Subcutaneous abdominal adipose tissue (tissue), 5 donors: ENCODE data around the gene ZDHHC11.
A peak's percentile ranks its signal among the peaks of the same experiment; 100 is the strongest.
"Not testable (repeated sequence)": the region's sequence is repeated elsewhere in the genome, so short reads cannot be mapped to it uniquely, and the experiment has no call there.

Experiments used
- H3K27ac ChIP-seq: one replicate; pipeline ENCODE4 v1.7.0; 2013; ENCODE audit warnings: low read depth, mild to moderate bottlenecking, inconsistent platforms, low read length, moderate library complexity
- H3K27me3 ChIP-seq, 5 donors: one replicate each; pipeline ENCODE4 v1.7.0; 2013; ENCODE audit warnings: low read length in 5 of 5, inconsistent platforms in 1 of 5; ENCODE audit not compliant: control insufficient read depth in 5 of 5, insufficient read depth in 4 of 5
- H3K36me3 ChIP-seq, 5 donors: one replicate each; pipeline ENCODE4 v1.7.0; 2013; ENCODE audit warnings: low read length in 5 of 5; ENCODE audit not compliant: control insufficient read depth in 5 of 5, insufficient read depth in 5 of 5
- H3K4me1 ChIP-seq, 5 donors: one replicate each; pipeline ENCODE4 v1.7.0; 2013; ENCODE audit warnings: low read length in 5 of 5, mild to moderate bottlenecking in 3 of 5, moderate library complexity in 1 of 5; ENCODE audit not compliant: control insufficient read depth in 5 of 5, insufficient read depth in 5 of 5
- H3K4me3 ChIP-seq, 5 donors: one replicate each; pipeline ENCODE4 v1.7.0; 2013; ENCODE audit warnings: low read length in 5 of 5, low read depth in 1 of 5
- H3K9ac ChIP-seq, 5 donors: one replicate each; pipeline ENCODE4 v1.7.0; 2013; ENCODE audit warnings: low read length in 5 of 5, mild to moderate bottlenecking in 4 of 5, moderate library complexity in 3 of 5
- H3K9me3 ChIP-seq, 5 donors: one replicate each; pipeline ENCODE4 v1.7.0; 2013; ENCODE audit warnings: low read length in 5 of 5; ENCODE audit not compliant: control insufficient read depth in 5 of 5
- donor health status: healthy.
- donor health status: healthy.
- donor health status: healthy.
- donor health status: healthy.
- donor health status: healthy.

ZDHHC11 gene

DNA sequence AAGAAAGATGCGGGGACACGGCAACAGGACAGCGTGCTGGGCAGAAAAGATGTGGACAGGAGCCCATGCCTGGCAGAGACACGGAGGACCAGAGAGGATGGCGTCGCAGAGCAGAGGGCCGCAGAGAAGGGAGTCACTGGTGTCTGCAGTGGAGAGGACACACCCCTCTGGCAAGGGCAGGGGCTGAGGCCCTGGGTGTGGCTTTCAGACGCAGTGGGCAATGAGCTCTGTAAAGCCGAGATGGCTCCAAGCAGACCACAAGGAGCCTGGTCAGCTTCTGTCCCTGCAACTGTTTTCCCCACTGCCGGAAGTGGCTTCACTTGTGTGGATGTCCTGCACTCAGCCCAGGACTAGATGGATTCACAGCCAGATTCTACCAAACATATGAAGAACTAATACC is 62.1 kb downstream of the ZDHHC11 start:
- not testable (repeated sequence) for H3K9me3 ChIP-seq, H3K36me3 ChIP-seq, H3K27ac ChIP-seq, H3K27me3 ChIP-seq, H3K4me3 ChIP-seq, H3K9ac ChIP-seq
- H3K4me1 ChIP-seq = peaks cover 0 to 15% (median 5%) of the 10 kb centered on the region in 5 donors

DNA sequence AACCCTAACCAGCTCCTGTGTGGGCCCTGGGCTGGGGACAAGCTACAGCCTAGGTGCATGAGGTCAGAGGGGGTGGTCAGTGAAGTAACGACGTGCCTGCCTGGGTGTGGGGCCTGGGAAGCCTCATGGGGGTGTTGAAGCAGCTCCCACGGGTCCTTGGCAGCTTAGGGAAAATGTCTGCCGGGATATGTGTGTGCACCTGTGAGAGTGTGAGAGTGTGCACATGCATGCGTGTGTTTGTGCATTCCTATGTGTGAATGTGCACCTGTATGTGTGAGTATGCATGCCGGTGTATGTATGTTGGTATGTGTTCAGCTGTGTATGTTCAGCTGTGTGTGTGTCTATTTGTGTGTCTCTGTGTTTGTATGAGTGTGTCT is 62.9 kb downstream of the ZDHHC11 start:
- not testable (repeated sequence) for H3K9me3 ChIP-seq, H3K27ac ChIP-seq, H3K27me3 ChIP-seq, H3K9ac ChIP-seq, H3K4me3 ChIP-seq, H3K36me3 ChIP-seq
- H3K4me1 ChIP-seq = peaks cover 0 to 19% (median 6%) of the 10 kb centered on the region in 5 donors

- not testable (repeated sequence) for H3K36me3 ChIP-seq, H3K27ac ChIP-seq, H3K9ac ChIP-seq, H3K27me3 ChIP-seq, H3K9me3 ChIP-seq, H3K4me3 ChIP-seq
- H3K4me1 ChIP-seq = peaks cover 0 to 19% (median 6%) of the 10 kb centered on the region in 5 donors
Observed at GRCh38 chr5:787224-787856, 63.4 kb downstream of the ZDHHC11 start.

DNA sequence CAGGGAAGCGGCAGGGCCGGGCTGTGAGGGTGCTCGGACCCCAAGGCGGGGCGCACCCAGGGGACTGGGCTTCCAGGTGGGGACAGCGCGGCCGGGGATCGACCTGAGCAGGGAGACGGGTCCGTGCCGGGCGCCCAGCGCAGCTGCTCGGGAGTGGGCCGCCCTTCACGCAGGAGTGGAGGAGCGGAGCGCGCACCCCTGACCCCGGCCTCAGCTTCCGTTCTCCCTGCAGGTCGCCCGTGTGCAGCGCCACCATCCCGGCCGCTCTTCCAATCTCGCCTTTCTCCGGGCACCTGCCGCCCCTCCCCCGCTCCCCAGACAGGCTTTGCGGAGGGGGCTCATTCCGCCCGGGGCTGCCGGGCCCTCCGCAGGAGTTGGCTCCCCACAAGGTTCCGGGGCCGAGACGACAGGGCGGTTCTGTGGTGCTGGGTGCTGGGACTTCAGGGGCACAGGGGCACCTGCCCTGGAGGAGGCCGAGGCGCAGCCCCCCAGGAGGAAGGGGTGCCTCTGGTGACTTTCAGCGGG is 65.5 kb downstream of the ZDHHC11 start:
- Histone ChIP-seq H3K4me3 (peak overlapping the region in 3 of 5 donors; percentile 32 to 63 (median 43)), H3K4me1 (peaks cover 0 to 19% (median 6%) of the 10 kb centered on the region in 5 donors)
- H3K27ac ChIP-seq = not testable (repeated sequence)

DNA sequence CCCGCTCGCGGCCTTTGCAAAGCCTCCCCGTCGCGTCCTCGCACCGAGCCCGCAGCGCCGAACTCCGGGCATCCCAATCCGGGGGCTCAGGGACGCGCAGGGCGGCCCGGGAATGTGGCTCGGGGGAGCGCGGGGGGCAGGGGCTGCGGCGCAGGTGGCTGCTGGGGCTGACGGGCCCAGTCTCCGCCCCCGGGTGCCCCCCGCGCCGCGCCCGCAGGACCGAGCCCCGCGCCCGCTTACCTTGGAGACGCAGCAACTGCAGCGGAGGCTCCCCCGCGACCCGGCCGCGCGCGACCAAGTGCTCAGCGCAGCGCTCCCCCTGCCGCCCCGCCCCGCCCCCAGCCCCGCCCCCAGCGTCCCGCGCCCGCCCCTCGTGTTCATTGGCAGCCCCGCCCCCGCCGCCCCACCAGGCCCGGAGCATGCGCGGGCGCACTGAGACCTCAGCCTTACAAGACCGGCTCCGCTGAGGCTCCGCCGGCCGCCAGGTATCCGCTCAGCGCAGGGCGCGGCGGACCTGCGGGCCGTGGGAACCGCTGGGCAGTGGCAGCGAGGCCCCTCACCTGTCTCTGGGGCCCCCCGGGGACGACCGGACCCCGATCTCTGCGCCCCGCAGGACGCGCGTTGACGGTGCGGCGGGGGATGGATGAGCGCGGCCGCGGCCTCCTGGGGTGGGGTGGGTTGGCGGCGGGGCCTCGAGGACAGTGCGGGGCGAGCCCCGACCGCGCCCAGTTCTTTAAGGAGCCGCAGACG is 66.2 kb downstream of the ZDHHC11 start, which contains the start of gene ZDHHC11B:
ZDHHC11B (minus strand) TSS at position 302 of the 750 bp plus-strand sequence. CDS start 17,810 bp downstream, outside the sequence.
- peak within 1 kb of the TSS in 1 of 5 donors; percentile 75 for H3K9ac ChIP-seq

More for the DNA sequence above, 65.5 kb downstream of the ZDHHC11 start:
- H3K9me3 ChIP-seq, H3K27me3 ChIP-seq, H3K36me3 ChIP-seq, H3K9ac ChIP-seq: not testable (repeated sequence)

GRCh38 chr5:783881-784427 is 66.8 kb downstream of the ZDHHC11 start:
- not testable (repeated sequence) for H3K9me3 ChIP-seq, H3K36me3 ChIP-seq, H3K27me3 ChIP-seq, H3K27ac ChIP-seq
- Histone ChIP-seq H3K9ac (peak overlapping the region in 1 of 5 donors; percentile 75), H3K4me1 (peaks cover 0 to 19% (median 6%) of the 10 kb centered on the region in 5 donors), H3K4me3 (peak overlapping the region; percentile 50 to 66 (median 53))

More for the DNA sequence above, 66.2 kb downstream of the ZDHHC11 start, which contains the start of gene ZDHHC11B:
- H3K9me3 ChIP-seq, H3K27ac ChIP-seq, H3K36me3 ChIP-seq, H3K27me3 ChIP-seq: not testable (repeated sequence)
- peaks cover 0 to 19% (median 6%) of the 10 kb centered on the region in 5 donors for H3K4me1 ChIP-seq
- peak within 1 kb of the TSS; percentile 50 to 66 (median 53) for H3K4me3 ChIP-seq

DNA sequence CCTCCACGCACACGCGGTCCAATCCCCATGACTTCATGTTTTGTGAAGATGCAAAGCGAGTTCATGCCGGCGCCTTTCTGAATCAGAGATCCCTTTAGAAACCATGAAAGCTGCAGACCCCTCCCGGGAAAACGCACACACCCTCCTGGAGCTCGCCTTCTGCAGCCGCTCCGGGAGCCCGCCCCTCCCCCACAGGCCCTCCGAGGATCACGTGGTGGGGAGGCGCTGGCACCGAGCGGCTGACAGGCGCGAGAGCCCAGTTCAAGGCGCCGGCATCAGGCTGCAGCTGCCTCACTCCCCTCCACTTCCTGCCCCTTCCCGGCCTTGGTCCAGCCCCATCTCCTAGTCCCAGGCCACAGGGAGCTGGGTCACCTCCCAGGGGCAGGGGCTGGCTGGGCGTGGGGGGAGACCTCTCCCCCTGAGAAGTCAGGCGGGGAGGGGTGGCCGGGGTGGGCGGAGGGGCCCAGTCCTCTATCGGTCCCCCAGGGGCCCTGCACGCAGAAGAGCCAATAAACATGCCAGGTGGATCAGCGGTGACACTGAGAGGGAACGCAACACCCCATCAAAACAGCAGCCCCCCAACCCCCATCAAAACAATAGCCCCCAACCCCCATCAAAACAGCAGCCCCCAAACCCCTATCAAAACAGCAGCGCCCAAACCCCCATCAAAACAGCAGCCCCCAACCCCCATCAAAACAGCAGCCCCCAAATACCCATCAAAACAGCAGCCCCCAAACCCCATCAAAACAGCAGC is 67.6 kb downstream of the ZDHHC11 start:
- H3K27ac ChIP-seq, H3K9ac ChIP-seq, H3K36me3 ChIP-seq, H3K9me3 ChIP-seq, H3K27me3 ChIP-seq: not testable (repeated sequence)
- Histone ChIP-seq H3K4me3 (peak overlapping the region in 3 of 5 donors; percentile 50 to 66 (median 64)), H3K4me1 (peaks cover 0 to 19% (median 6%) of the 10 kb centered on the region in 5 donors)

GRCh38 chr5:782356-782755 is 68.4 kb downstream of the ZDHHC11 start:
- not testable (repeated sequence) for H3K4me3 ChIP-seq, H3K9ac ChIP-seq, H3K36me3 ChIP-seq, H3K27ac ChIP-seq, H3K9me3 ChIP-seq, H3K27me3 ChIP-seq
- H3K4me1 ChIP-seq = peaks cover 0 to 19% (median 6%) of the 10 kb centered on the region in 5 donors

GRCh38 chr5:780571-780970 is 70.2 kb downstream of the ZDHHC11 start:
- not testable (repeated sequence) for H3K9me3 ChIP-seq, H3K9ac ChIP-seq, H3K4me3 ChIP-seq, H3K27ac ChIP-seq, H3K36me3 ChIP-seq, H3K27me3 ChIP-seq
- peaks cover 0 to 28% (median 12%) of the 10 kb centered on the region in 5 donors for H3K4me1 ChIP-seq
